A673 (cell line): ENCODE measurements around the gene NEK7. TPM values are rescaled to one million over a fixed set of nuclear protein-coding genes. Genes with fewer than 3 reads are reported as not detected.

Source experiments
- BruUV-seq: library from RNA; stranded (reverse); fragments of 400-500 nt; replicated peaks from 2 replicates; lab custom pipeline; 2021; lab: Mats Ljungman, UMichigan
- CTCF ChIA-PET: fragments of 300-600 bp; sonication (Branson Sonifier 250); formaldehyde crosslinking; loops from one replicate; lab custom pipeline; 2022; ENCODE audit warnings: antibody characterized with exemption; lab: Charles Lee
- POLR2A ChIA-PET: fragments of 300-600 bp; sonication (Branson Sonifier 250); formaldehyde crosslinking; loops from one replicate; lab custom pipeline; 2022; ENCODE audit warnings: antibody characterized with exemption; ENCODE audit not compliant: low non-redundant PET; lab: Charles Lee
- DNase-seq: peaks from one replicate; pipeline ENCODE4 v3.0.0-alpha.2; 2015; ENCODE audit warnings: low spot score
- H3K27ac ChIP-seq: fragments of 200-600 bp; sonication (generic); 2 replicates; pipeline ENCODE4 v1.5.1; 2016; ENCODE audit warnings: mixed run types, low read depth, mild to moderate bottlenecking, mixed read lengths, antibody characterized with exemption, low read length; ENCODE audit not compliant: poor library complexity, severe bottlenecking
- H3K27me3 ChIP-seq: fragments of 200-600 bp; sonication (generic); replicated peaks from 2 replicates; pipeline ENCODE4 v1.6.1; 2017; ENCODE audit warnings: mixed run types, low read depth, mild to moderate bottlenecking, mixed read lengths, antibody characterized with exemption, low read length; ENCODE audit not compliant: insufficient read depth, poor library complexity
- H3K36me3 ChIP-seq: fragments of 200-600 bp; sonication (generic); 2 replicates; pipeline ENCODE4 v1.6.1; 2016; ENCODE audit warnings: mixed run types, mild to moderate bottlenecking, mixed read lengths, antibody characterized with exemption, low read length; ENCODE audit not compliant: insufficient read depth, poor library complexity, severe bottlenecking
- H3K4me1 ChIP-seq: fragments of 200-600 bp; sonication (generic); 2 replicates; pipeline ENCODE4 v1.6.1; 2017; ENCODE audit warnings: mixed run types, mild to moderate bottlenecking, mixed read lengths, antibody characterized with exemption, low read length; ENCODE audit not compliant: insufficient read depth, poor library complexity, severe bottlenecking
- H3K4me3 ChIP-seq: fragments of 200-600 bp; sonication (generic); 2 replicates; pipeline ENCODE4 v1.5.1; 2016; ENCODE audit warnings: low read depth, mixed run types, mild to moderate bottlenecking, mixed read lengths, low read length; ENCODE audit not compliant: poor library complexity, severe bottlenecking
- H3K9me3 ChIP-seq: fragments of 200-600 bp; sonication (generic); 2 replicates; pipeline ENCODE4 v1.6.1; 2016; ENCODE audit warnings: mixed run types, low read depth, mild to moderate bottlenecking, mixed read lengths, antibody characterized with exemption, low read length; ENCODE audit not compliant: poor library complexity, severe bottlenecking
- CTCF ChIP-seq: fragments of 300-800, 200-600 bp; sonication (generic); conservative IDR thresholded peaks from 2 replicates; pipeline ENCODE4 v1.5.1; 2017; ENCODE audit warnings: low read depth, mild to moderate bottlenecking, antibody characterized with exemption, low read length, moderate library complexity, mixed read lengths
- EZH2 ChIP-seq: fragments of 200-600 bp; sonication (generic); IDR thresholded peaks from 2 replicates; pipeline ENCODE4 v1.6.1; 2017; ENCODE audit warnings: borderline replicate concordance, low read depth, mild to moderate bottlenecking, mixed read lengths, antibody characterized with exemption, low read length; ENCODE audit not compliant: poor library complexity, severe bottlenecking
- intact Hi-C: fragments of 100-400 bp; cut with micrococcal nuclease; formaldehyde crosslinking; loops from one replicate; pipeline ENCODE4 v1.10.0; 2022; ENCODE audit not compliant: unreplicated experiment
- total RNA-seq: library from RNA; stranded (reverse); gene quantifications from 2 replicates; pipeline ENCODE4 v1.2.3, GENCODE V29; 2021

Gene NEK7
- total RNA-seq, 1 experiment from 2014 or later, result 18.6 TPM

- Histone ChIP-seq H3K4me3 (no peak overlapping the region), H3K9me3 (no peaks in the 10 kb centered on the region), H3K27ac (no peak overlapping the region), H3K27me3 (no peaks in the 10 kb centered on the region), H3K4me1 (peaks cover 4% of the 10 kb centered on the region), H3K36me3 (no peaks in the 10 kb centered on the region)
- ChIA-PET POLR2A (no interaction called here), CTCF (no interaction called here)
- no peak for DNase-seq
- BruUV-seq, result no TSS peak
- intact Hi-C loops, result no loop called here
- no peak for TF ChIP-seq EZH2
- no peak for TF ChIP-seq CTCF
Measured at GRCh38 chr1:198297281-198297680, 140.5 kb downstream of the NEK7 start.

GRCh38 chr1:198298640-198299039 lies 141.8 kb downstream of the NEK7 start:
- H3K36me3 ChIP-seq, result no peaks in the 10 kb centered on the region
- no peaks in the 10 kb centered on the region for H3K9me3 ChIP-seq
- TF ChIP-seq EZH2 (no peak), CTCF (no peak)
- H3K4me3 ChIP-seq, result no peak overlapping the region
- POLR2A ChIA-PET, result no interaction called here
- DNase-seq, result no peak
- no peak overlapping the region for H3K27ac ChIP-seq
- intact Hi-C loops, result no loop called here
- CTCF ChIA-PET, result no interaction called here
- no peaks in the 10 kb centered on the region for H3K27me3 ChIP-seq
- BruUV-seq, result no TSS peak
- peaks cover 4% of the 10 kb centered on the region for H3K4me1 ChIP-seq

- CTCF ChIA-PET, result no interaction called here
- H3K27me3 ChIP-seq, result no peaks in the 10 kb centered on the region
- H3K36me3 ChIP-seq, result no peaks in the 10 kb centered on the region
- no peak overlapping the region for H3K4me3 ChIP-seq
- no peak for TF ChIP-seq EZH2
- no peak for TF ChIP-seq CTCF
- no TSS peak for BruUV-seq
- no peaks in the 10 kb centered on the region for H3K9me3 ChIP-seq
- POLR2A ChIA-PET, result no interaction called here
- intact Hi-C loops, result no loop called here
- H3K4me1 ChIP-seq, result no peaks in the 10 kb centered on the region
- no peak for DNase-seq
- no peak overlapping the region for H3K27ac ChIP-seq
Measured at GRCh38 chr1:198300451-198300850, 143.7 kb downstream of the NEK7 start.
